Activated CD8-positive, alpha-beta memory T cell treated with anti-CD3 and anti-CD28 coated beads, Interleukin-2, amount 50 U/mL, for 24 hours (primary cell): ENCODE data around the gene NOL9.
"Not testable (repeated sequence)": the region's sequence is repeated elsewhere in the genome, so short reads cannot be mapped to it uniquely, and the experiment has no call there.

Experiments
- DNase-seq: peaks from one replicate; pipeline ENCODE4 v3.0.0-alpha.2; 2020; ENCODE audit errors: extremely low read depth

Gene NOL9

GRCh38 chr1:6503884-6504602, 50.3 kb downstream of the NOL9 start:
- no peak for DNase-seq

GRCh38 chr1:6502000-6502891, 52.1 kb downstream of the NOL9 start:
- no peak for DNase-seq

GRCh38 chr1:6501279-6501813, 53.0 kb downstream of the NOL9 start:
- no peak for DNase-seq

GRCh38 chr1:6500544-6501278, 53.6 kb downstream of the NOL9 start:
- DNase-seq, result no peak

GRCh38 chr1:6499296-6499695, 55.0 kb downstream of the NOL9 start:
- DNase-seq, result no peak

GRCh38 chr1:6498576-6499111, 55.7 kb downstream of the NOL9 start:
- no peak for DNase-seq

- DNase-seq, result no peak
These were observed 56.3 kb downstream of the NOL9 start for GRCh38 chr1:6497867-6498575.

GRCh38 chr1:6497215-6497866, 57.0 kb downstream of the NOL9 start:
- no peak for DNase-seq

- DNase-seq, result no peak
These were observed 57.5 kb downstream of the NOL9 start for GRCh38 chr1:6496890-6497214.

GRCh38 chr1:6496365-6496721, 58.0 kb downstream of the NOL9 start:
- DNase-seq, result no peak

- DNase-seq, result no peak
These were observed 58.6 kb downstream of the NOL9 start for GRCh38 chr1:6495540-6496364.

GRCh38 chr1:6495041-6495441, 59.3 kb downstream of the NOL9 start:
- DNase-seq, result no peak

GRCh38 chr1:6494627-6495026, 59.7 kb downstream of the NOL9 start:
- no peak for DNase-seq

- DNase-seq, result not testable (repeated sequence)
These were observed 60.5 kb downstream of the NOL9 start for GRCh38 chr1:6493834-6494223.

GRCh38 chr1:6491966-6492365, 62.3 kb downstream of the NOL9 start:
- no peak for DNase-seq

GRCh38 chr1:6491480-6491962, 62.8 kb downstream of the NOL9 start, which contains the start of gene PLEKHG5:
TSS of gene PLEKHG5 (minus strand) at chr1:6491667. CDS start at chr1:6477571, 14,096 bp downstream.
- DNase-seq, result no peak

GRCh38 chr1:6491081-6491449, 63.2 kb downstream of the NOL9 start:
- DNase-seq, result no peak

- DNase-seq, result no peak
These were observed 63.9 kb downstream of the NOL9 start for GRCh38 chr1:6490181-6491080.

GRCh38 chr1:6489799-6490180, 64.5 kb downstream of the NOL9 start:
- peak; percentile 41 for DNase-seq
